Vagina (tissue), 2 donors: ENCODE measurements around the gene PDIA3.

ENCODE experiments used
- POLR2A ChIP-seq, 2 donors: fragments of 450-650 bp; IDR thresholded peaks; one replicate each; pipeline ENCODE4 v1.6.1; 2017; ENCODE audit warnings: antibody characterized with exemption in 2 of 2, mild to moderate bottlenecking in 2 of 2, moderate library complexity in 2 of 2
- TF ChIP-seq, protein P1 (sequence below), 3 experiments: fragments of 450-650 bp in 2 of 3; fragments of 200-600 bp in 1 of 3; sonication (generic) in 1 of 3; IDR thresholded peaks; one replicate each; pipeline ENCODE4 v1.5.1; 2017 to 2019; ENCODE audit warnings: antibody characterized with exemption in 3 of 3, mild to moderate bottlenecking in 2 of 3, moderate library complexity in 2 of 3

DNA sequence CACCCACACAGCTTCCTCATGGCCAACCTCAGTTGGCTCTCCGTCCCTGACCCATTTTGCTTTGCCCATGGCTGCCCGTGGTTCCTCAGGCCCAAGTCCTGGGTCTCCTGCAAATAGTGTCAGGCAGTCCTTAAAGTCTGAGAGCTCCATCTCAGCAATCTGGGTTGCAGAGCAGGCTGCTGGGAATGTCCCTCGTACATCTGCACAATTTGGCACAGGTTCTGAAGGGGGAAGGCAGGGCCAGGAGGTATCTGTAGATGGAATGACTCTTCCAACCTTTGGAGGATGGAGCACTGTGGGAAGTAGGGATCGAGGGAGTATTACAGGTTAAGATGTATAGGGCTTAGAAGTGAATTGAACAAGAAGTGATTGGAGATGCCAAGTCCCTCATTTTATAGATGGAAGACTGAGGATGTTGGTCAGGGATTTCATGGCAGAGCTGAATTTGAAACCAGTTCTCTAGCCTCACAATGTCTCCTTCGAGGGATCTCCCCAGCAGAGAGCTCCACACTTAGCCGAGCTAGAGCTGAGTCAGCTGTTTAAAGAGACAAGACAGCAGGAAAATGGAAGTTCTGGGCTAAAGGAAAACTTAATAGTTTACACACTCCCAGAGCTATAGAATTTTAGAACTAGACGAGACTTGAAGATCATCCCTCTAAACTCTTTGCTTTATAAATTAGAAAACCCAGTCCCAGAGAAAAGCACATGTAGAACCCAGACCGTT lies 43.4 kb upstream of the PDIA3 start:
- TF ChIP-seq, protein P1, sequence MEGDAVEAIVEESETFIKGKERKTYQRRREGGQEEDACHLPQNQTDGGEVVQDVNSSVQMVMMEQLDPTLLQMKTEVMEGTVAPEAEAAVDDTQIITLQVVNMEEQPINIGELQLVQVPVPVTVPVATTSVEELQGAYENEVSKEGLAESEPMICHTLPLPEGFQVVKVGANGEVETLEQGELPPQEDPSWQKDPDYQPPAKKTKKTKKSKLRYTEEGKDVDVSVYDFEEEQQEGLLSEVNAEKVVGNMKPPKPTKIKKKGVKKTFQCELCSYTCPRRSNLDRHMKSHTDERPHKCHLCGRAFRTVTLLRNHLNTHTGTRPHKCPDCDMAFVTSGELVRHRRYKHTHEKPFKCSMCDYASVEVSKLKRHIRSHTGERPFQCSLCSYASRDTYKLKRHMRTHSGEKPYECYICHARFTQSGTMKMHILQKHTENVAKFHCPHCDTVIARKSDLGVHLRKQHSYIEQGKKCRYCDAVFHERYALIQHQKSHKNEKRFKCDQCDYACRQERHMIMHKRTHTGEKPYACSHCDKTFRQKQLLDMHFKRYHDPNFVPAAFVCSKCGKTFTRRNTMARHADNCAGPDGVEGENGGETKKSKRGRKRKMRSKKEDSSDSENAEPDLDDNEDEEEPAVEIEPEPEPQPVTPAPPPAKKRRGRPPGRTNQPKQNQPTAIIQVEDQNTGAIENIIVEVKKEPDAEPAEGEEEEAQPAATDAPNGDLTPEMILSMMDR (IDR thresholded peaks at IDR 0.05) = no peak
- no peak for TF ChIP-seq POLR2A (IDR thresholded peaks at IDR 0.05)
